Measurements from ENCODE around the gene TMEM123.

DNA sequence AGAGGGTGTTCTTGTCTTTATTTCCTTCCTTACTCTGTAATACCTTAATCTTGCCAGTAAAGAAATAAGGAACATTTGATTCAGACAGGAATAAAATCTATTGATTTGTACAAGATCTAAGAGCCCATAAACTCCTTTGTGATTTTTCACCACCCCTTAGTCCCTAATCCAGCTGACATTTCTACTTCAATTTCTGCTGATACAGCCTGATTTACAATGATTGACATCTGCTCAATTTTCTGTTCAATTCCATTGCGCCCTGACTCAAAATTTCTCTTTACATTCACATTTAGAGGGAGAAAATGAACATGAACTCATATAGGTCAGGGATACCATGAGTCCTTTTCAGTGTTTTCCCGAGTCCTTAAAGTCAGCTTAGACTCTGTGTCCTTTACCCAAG, 27.2 kb upstream of the TMEM123 start:
- TF ChIP-seq CTCF (IDR thresholded peaks at IDR 0.05), result no peak
- no peak for TF ChIP-seq POLR2AphosphoS5 (IDR thresholded peaks at IDR 0.05)
- no peak for TF ChIP-seq POLR2A (IDR thresholded peaks at IDR 0.05)
- TF ChIP-seq EP300 (IDR thresholded peaks at IDR 0.05), result no peak

All from suprapubic skin (tissue), 4 donors.